ENCODE data around the gene SLC13A3. TPM values are rescaled to one million over a fixed set of nuclear protein-coding genes. Genes with fewer than 3 reads are reported as not detected.
A peak's percentile ranks its signal among the peaks of the same experiment; 100 is the strongest.

SLC13A3 gene
- total RNA-seq, 1 experiment from 2014 or later, result not detected

GRCh38 chr20:46545077-46545826, 106.0 kb downstream of the SLC13A3 start:
- H3K4me3 ChIP-seq (ENCODE audit: low read length), result no peak overlapping the region
- H3K9me3 ChIP-seq (ENCODE audit: low read length), result no peaks in the 10 kb centered on the region
- H3K4me2 ChIP-seq (ENCODE audit: low read depth, low read length, poor library complexity, severe bottlenecking), result no peak overlapping the region
- H3K79me2 ChIP-seq (ENCODE audit: low read length), result no peaks in the 10 kb centered on the region
- H4K20me1 ChIP-seq (ENCODE audit: insufficient read depth, low read depth, low read length), result no peaks in the 10 kb centered on the region
- no peaks in the 10 kb centered on the region for H3K27me3 ChIP-seq (ENCODE audit: low read length)
- H3K9ac ChIP-seq (ENCODE audit: low read length), result no peak overlapping the region
- H3K27ac ChIP-seq (ENCODE audit: low read length), result no peak overlapping the region
- H2AFZ ChIP-seq (ENCODE audit: low read length), result no peak overlapping the region
- no peak for DNase-seq
- no peaks in the 10 kb centered on the region for H3K36me3 ChIP-seq (ENCODE audit: insufficient read depth, low read length)
- H3K4me1 ChIP-seq (ENCODE audit: low read length), result no peaks in the 10 kb centered on the region
- H3K9me2 ChIP-seq (replicated peaks; ENCODE audit: insufficient read depth, low read length), result no peaks in the 10 kb centered on the region

DNA sequence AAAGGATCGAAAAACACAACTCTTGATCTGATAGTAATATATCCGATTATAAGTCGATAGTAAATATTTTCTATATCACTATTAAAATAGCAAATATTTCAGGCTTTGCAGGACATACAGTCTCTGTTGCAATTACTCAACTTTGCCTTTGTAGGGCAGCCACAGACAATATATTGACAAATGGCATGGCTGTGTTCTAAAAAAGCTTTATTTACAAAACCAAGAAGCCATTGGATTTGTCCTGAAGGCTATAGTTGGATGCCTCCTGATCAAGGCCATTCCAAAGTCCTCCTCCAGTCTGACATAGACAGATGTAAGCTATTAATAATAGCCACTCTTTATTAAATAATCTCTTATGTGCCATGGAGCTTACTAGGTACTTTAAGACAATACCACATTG, 106.7 kb downstream of the SLC13A3 start:
- no peak for DNase-seq
- Histone ChIP-seq H4K20me1 (ENCODE audit: insufficient read depth, low read depth, low read length) (no peaks in the 10 kb centered on the region), H3K27me3 (ENCODE audit: low read length) (no peaks in the 10 kb centered on the region), H3K79me2 (ENCODE audit: low read length) (no peaks in the 10 kb centered on the region), H3K9ac (ENCODE audit: low read length) (no peak overlapping the region), H3K36me3 (ENCODE audit: insufficient read depth, low read length) (no peaks in the 10 kb centered on the region), H2AFZ (ENCODE audit: low read length) (no peak overlapping the region), H3K4me3 (ENCODE audit: low read length) (no peak overlapping the region), H3K27ac (ENCODE audit: low read length) (no peak overlapping the region), H3K9me2 (replicated peaks; ENCODE audit: insufficient read depth, low read length) (no peaks in the 10 kb centered on the region), H3K9me3 (ENCODE audit: low read length) (no peaks in the 10 kb centered on the region), H3K4me1 (ENCODE audit: low read length) (no peaks in the 10 kb centered on the region), H3K4me2 (ENCODE audit: low read depth, low read length, poor library complexity, severe bottlenecking) (no peak overlapping the region)

GRCh38 chr20:46543959-46544358, 107.3 kb downstream of the SLC13A3 start:
- no peaks in the 10 kb centered on the region for H3K36me3 ChIP-seq (ENCODE audit: insufficient read depth, low read length)
- no peaks in the 10 kb centered on the region for H3K79me2 ChIP-seq (ENCODE audit: low read length)
- H3K9ac ChIP-seq (ENCODE audit: low read length), result no peak overlapping the region
- H3K9me3 ChIP-seq (ENCODE audit: low read length), result no peaks in the 10 kb centered on the region
- H4K20me1 ChIP-seq (ENCODE audit: insufficient read depth, low read depth, low read length), result no peaks in the 10 kb centered on the region
- H3K27me3 ChIP-seq (ENCODE audit: low read length), result no peaks in the 10 kb centered on the region
- H2AFZ ChIP-seq (ENCODE audit: low read length), result no peak overlapping the region
- no peaks in the 10 kb centered on the region for H3K4me1 ChIP-seq (ENCODE audit: low read length)
- no peaks in the 10 kb centered on the region for H3K9me2 ChIP-seq (replicated peaks; ENCODE audit: insufficient read depth, low read length)
- no peak overlapping the region for H3K27ac ChIP-seq (ENCODE audit: low read length)
- no peak overlapping the region for H3K4me3 ChIP-seq (ENCODE audit: low read length)
- no peak overlapping the region for H3K4me2 ChIP-seq (ENCODE audit: low read depth, low read length, poor library complexity, severe bottlenecking)
- DNase-seq, result no peak

GRCh38 chr20:46543033-46543432, 108.2 kb downstream of the SLC13A3 start:
- no peaks in the 10 kb centered on the region for H3K9me3 ChIP-seq (ENCODE audit: low read length)
- DNase-seq, result no peak

GRCh38 chr20:46541229-46541935, 109.9 kb downstream of the SLC13A3 start:
- Histone ChIP-seq H3K9me2 (replicated peaks; ENCODE audit: insufficient read depth, low read length) (no peaks in the 10 kb centered on the region), H3K79me2 (ENCODE audit: low read length) (no peaks in the 10 kb centered on the region), H3K9me3 (ENCODE audit: low read length) (no peaks in the 10 kb centered on the region), H2AFZ (ENCODE audit: low read length) (no peak overlapping the region), H3K27ac (ENCODE audit: low read length) (no peak overlapping the region), H3K4me1 (ENCODE audit: low read length) (no peaks in the 10 kb centered on the region), H3K27me3 (ENCODE audit: low read length) (no peaks in the 10 kb centered on the region), H3K9ac (ENCODE audit: low read length) (no peak overlapping the region), H3K4me3 (ENCODE audit: low read length) (no peak overlapping the region), H4K20me1 (ENCODE audit: insufficient read depth, low read depth, low read length) (no peaks in the 10 kb centered on the region), H3K4me2 (ENCODE audit: low read depth, low read length, poor library complexity, severe bottlenecking) (no peak overlapping the region), H3K36me3 (ENCODE audit: insufficient read depth, low read length) (no peaks in the 10 kb centered on the region)
- DNase-seq, result no peak

More at GRCh38 chr20:46543033-46543432, 108.2 kb downstream of the SLC13A3 start:
- no peaks in the 10 kb centered on the region for H3K9me2 ChIP-seq (replicated peaks; ENCODE audit: insufficient read depth, low read length)
- no peak overlapping the region for H3K4me3 ChIP-seq (ENCODE audit: low read length)
- no peaks in the 10 kb centered on the region for H3K27me3 ChIP-seq (ENCODE audit: low read length)
- no peak overlapping the region for H3K4me2 ChIP-seq (ENCODE audit: low read depth, low read length, poor library complexity, severe bottlenecking)
- no peak overlapping the region for H3K9ac ChIP-seq (ENCODE audit: low read length)
- no peak overlapping the region for H2AFZ ChIP-seq (ENCODE audit: low read length)
- H4K20me1 ChIP-seq (ENCODE audit: insufficient read depth, low read depth, low read length), result no peaks in the 10 kb centered on the region
- no peaks in the 10 kb centered on the region for H3K79me2 ChIP-seq (ENCODE audit: low read length)
- no peak overlapping the region for H3K27ac ChIP-seq (ENCODE audit: low read length)
- H3K4me1 ChIP-seq (ENCODE audit: low read length), result no peaks in the 10 kb centered on the region
- H3K36me3 ChIP-seq (ENCODE audit: insufficient read depth, low read length), result no peaks in the 10 kb centered on the region

DNA sequence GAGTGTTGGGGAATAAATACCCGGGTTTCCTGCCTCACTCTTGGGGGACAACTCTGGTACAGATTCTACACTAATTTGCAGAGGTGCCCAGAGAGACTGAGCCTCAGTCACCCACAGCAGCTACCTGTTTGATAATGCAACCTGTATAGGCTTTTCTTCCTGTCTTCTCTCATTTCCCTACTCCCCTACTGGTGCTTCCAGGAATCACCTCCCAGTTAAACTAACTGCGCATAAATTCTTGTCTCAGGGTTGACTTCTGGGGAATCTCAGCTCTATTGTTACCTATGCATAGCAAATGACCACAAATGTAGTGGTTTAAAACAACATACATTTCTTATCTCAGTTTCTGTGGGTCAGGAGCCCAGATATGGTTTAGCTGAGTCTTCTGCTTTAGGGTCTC, 112.1 kb downstream of the SLC13A3 start:
- Histone ChIP-seq H3K36me3 (ENCODE audit: insufficient read depth, low read length) (no peaks in the 10 kb centered on the region), H3K9me3 (ENCODE audit: low read length) (no peaks in the 10 kb centered on the region), H3K9ac (ENCODE audit: low read length) (no peak overlapping the region)

DNA sequence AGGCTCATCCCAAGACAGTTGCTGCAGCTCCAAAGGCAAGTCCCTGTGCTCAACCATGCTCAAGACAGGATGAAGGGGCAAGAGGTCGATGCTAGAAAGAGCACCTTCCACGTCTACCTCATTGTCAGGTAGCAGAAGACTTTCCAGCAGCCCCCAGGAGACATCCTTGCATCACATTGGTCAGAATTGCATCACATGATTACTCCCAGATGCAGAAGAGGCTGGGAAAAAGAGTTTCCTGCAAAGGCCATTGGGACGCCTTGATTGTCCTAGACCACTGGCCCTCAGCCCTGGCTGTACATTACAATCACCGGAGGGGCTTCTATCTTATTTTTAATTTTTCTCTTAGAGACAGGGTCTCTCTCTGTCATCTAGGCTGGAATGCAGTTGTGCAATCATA, 120.6 kb downstream of the SLC13A3 start:
- DNase-seq, result peak; percentile 9

More for the DNA sequence above, 112.1 kb downstream of the SLC13A3 start:
- Histone ChIP-seq H3K27me3 (ENCODE audit: low read length) (no peaks in the 10 kb centered on the region), H3K4me2 (ENCODE audit: low read depth, low read length, poor library complexity, severe bottlenecking) (no peak overlapping the region), H4K20me1 (ENCODE audit: insufficient read depth, low read depth, low read length) (no peaks in the 10 kb centered on the region), H3K79me2 (ENCODE audit: low read length) (no peaks in the 10 kb centered on the region), H3K4me3 (ENCODE audit: low read length) (no peak overlapping the region), H3K4me1 (ENCODE audit: low read length) (no peaks in the 10 kb centered on the region), H3K9me2 (replicated peaks; ENCODE audit: insufficient read depth, low read length) (no peaks in the 10 kb centered on the region), H2AFZ (ENCODE audit: low read length) (no peak overlapping the region), H3K27ac (ENCODE audit: low read length) (no peak overlapping the region)
- no peak for DNase-seq

GRCh38 chr20:46523696-46524328, 127.4 kb downstream of the SLC13A3 start:
- no peak overlapping the region for H3K9ac ChIP-seq (ENCODE audit: low read length)
- no peak overlapping the region for H3K4me2 ChIP-seq (ENCODE audit: low read depth, low read length, poor library complexity, severe bottlenecking)
- no peaks in the 10 kb centered on the region for H3K27me3 ChIP-seq (ENCODE audit: low read length)
- H3K9me3 ChIP-seq (ENCODE audit: low read length), result no peaks in the 10 kb centered on the region
- peaks cover 12% of the 10 kb centered on the region for H3K4me1 ChIP-seq (ENCODE audit: low read length)
- no peak overlapping the region for H3K4me3 ChIP-seq (ENCODE audit: low read length)
- H2AFZ ChIP-seq (ENCODE audit: low read length), result no peak overlapping the region
- H3K27ac ChIP-seq (ENCODE audit: low read length), result no peak overlapping the region
- no peaks in the 10 kb centered on the region for H4K20me1 ChIP-seq (ENCODE audit: insufficient read depth, low read depth, low read length)
- no peaks in the 10 kb centered on the region for H3K36me3 ChIP-seq (ENCODE audit: insufficient read depth, low read length)
- peak; percentile 62 for DNase-seq
- no peaks in the 10 kb centered on the region for H3K79me2 ChIP-seq (ENCODE audit: low read length)
- H3K9me2 ChIP-seq (replicated peaks; ENCODE audit: insufficient read depth, low read length), result no peaks in the 10 kb centered on the region

More for the DNA sequence above, 120.6 kb downstream of the SLC13A3 start:
- Histone ChIP-seq H3K9me2 (replicated peaks; ENCODE audit: insufficient read depth, low read length) (no peaks in the 10 kb centered on the region), H3K4me3 (ENCODE audit: low read length) (no peak overlapping the region), H3K79me2 (ENCODE audit: low read length) (no peaks in the 10 kb centered on the region), H3K9me3 (ENCODE audit: low read length) (no peaks in the 10 kb centered on the region), H3K4me1 (ENCODE audit: low read length) (no peaks in the 10 kb centered on the region), H3K27ac (ENCODE audit: low read length) (no peak overlapping the region), H2AFZ (ENCODE audit: low read length) (no peak overlapping the region), H4K20me1 (ENCODE audit: insufficient read depth, low read depth, low read length) (no peaks in the 10 kb centered on the region), H3K27me3 (ENCODE audit: low read length) (no peaks in the 10 kb centered on the region), H3K36me3 (ENCODE audit: insufficient read depth, low read length) (no peaks in the 10 kb centered on the region), H3K9ac (ENCODE audit: low read length) (no peak overlapping the region), H3K4me2 (ENCODE audit: low read depth, low read length, poor library complexity, severe bottlenecking) (no peak overlapping the region)

Data from Karpas-422 (cell line).